EL (cell line): ENCODE data around the gene ARHGEF17.
A peak's percentile ranks its signal among the peaks of the same experiment; 100 is the strongest.
"Not testable (repeated sequence)": the region's sequence is repeated elsewhere in the genome, so short reads cannot be mapped to it uniquely, and the experiment has no call there.

Source experiments
- DNase-seq: peaks from one replicate; pipeline ENCODE4 v3.0.0-alpha.2; 2016

ARHGEF17 gene, protein sequence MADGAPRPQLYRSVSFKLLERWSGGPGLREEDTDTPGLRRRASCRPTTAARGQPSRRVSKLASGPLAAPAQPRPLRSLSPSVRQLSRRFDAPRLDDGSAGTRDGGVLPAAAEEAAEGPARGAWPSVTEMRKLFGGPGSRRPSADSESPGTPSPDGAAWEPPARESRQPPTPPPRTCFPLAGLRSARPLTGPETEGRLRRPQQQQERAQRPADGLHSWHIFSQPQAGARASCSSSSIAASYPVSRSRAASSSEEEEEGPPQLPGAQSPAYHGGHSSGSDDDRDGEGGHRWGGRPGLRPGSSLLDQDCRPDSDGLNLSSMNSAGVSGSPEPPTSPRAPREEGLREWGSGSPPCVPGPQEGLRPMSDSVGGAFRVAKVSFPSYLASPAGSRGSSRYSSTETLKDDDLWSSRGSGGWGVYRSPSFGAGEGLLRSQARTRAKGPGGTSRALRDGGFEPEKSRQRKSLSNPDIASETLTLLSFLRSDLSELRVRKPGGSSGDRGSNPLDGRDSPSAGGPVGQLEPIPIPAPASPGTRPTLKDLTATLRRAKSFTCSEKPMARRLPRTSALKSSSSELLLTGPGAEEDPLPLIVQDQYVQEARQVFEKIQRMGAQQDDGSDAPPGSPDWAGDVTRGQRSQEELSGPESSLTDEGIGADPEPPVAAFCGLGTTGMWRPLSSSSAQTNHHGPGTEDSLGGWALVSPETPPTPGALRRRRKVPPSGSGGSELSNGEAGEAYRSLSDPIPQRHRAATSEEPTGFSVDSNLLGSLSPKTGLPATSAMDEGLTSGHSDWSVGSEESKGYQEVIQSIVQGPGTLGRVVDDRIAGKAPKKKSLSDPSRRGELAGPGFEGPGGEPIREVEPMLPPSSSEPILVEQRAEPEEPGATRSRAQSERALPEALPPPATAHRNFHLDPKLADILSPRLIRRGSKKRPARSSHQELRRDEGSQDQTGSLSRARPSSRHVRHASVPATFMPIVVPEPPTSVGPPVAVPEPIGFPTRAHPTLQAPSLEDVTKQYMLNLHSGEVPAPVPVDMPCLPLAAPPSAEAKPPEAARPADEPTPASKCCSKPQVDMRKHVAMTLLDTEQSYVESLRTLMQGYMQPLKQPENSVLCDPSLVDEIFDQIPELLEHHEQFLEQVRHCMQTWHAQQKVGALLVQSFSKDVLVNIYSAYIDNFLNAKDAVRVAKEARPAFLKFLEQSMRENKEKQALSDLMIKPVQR (N-terminal part only)

GRCh38 chr11:73308003-73308960 lies at the start of gene ARHGEF17:
Gene ARHGEF17, plus strand, starts transcription at chr11:73308276. Its CDS starts 363 bp downstream, at chr11:73308639.
- peak; percentile 85 for DNase-seq

GRCh38 chr11:73259406-73260126 lies 48.5 kb upstream of the ARHGEF17 start:
- no peak for DNase-seq

GRCh38 chr11:73260127-73260457 lies 48.0 kb upstream of the ARHGEF17 start:
- no peak for DNase-seq

DNA sequence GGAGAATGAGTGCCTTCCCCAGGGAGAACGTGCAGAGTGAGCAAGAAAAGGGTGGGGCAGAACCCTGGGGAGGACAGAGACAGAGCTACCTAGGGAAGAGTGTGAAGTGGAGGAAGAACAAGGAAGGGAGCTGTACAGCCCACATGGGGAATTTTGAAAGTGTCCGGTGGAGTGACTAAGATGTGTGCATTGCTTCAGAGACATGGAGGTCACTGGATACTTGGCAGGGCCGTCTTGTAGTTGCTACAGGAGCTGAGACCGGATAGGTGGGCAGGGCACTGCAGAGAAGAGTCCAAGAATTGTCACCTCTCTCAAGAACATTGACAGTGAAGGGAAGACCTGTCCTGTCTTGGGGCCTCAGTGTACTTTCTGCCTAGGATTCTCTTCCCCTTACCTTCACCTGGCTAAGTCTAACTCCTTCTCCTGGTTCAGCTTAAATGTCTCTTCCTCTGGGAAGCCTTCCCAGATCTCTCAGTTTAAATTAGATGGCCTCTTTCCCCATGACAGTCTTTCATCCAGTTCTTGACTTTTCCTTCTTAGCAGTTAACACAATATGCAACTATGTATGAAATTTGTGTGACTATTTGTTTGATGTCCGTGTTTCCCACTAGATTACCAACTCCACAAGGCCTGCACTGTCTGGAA lies 45.1 kb upstream of the ARHGEF17 start:
- DNase-seq = peak; percentile 43

GRCh38 chr11:73263640-73264039 lies 44.4 kb upstream of the ARHGEF17 start:
- DNase-seq = no peak

DNA sequence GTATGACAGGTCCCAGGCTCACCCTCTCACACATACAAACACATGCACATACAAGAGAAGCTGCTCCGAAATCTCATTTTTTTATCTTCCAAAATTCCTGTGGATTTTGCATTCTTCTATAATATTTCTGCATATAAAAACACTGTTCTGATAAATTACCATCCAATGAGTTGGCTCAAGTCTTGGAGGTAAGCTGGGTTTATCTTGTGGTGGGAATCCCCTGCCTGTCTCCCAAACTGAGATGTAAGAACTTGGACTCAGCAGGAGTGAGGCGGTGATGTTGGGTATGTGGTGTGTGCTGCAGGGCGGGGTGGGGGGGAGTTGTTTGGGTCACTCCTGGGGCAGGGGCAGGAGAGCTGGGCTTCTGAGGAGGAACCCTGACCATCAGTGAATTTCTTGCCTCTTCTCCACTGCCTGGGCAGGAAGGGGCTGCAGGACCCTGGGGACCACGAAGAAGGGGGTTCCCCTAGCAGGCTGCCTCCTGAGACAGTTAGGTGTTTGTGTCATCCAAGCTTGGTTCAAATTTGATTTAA lies 42.7 kb upstream of the ARHGEF17 start:
- no peak for DNase-seq

GRCh38 chr11:73265853-73266645 lies 42.0 kb upstream of the ARHGEF17 start:
- no peak for DNase-seq

GRCh38 chr11:73266646-73267020 lies 41.4 kb upstream of the ARHGEF17 start:
- no peak for DNase-seq

DNA sequence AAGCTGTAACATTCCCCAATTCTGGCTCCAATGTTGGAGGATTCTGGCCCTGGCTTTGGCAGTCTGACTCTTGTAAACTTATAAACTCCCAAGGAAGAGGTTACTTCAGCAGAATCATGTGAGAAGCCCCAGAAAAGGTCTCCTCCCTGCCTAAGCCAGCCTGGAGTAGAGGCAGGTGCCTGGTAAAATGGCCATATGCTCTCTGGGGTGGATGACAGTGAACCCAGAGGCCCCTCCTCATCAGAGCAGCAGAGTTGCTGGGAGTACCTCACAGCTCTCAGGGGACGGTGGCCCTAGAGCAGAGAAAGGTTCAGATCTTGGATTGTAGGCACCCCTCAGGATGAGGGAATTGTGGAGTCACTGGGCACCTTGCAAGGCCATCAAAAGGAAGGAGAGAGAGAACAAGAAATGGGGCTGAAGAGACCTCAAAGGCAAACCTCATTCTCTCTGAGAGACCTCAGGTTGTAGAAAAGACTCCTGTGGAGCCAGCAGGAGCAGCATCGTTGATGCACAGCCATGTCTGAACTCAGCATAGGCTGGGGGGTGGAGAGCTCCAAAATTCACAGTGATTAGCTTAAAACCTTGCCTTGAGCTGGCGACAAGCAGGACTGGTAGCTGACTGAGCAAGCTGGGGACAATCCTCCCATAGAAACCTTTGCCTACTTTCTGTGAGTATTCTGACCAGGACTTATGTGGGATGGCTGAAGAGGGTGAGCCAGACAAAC lies 40.8 kb upstream of the ARHGEF17 start:
- DNase-seq = no peak

GRCh38 chr11:73267906-73268540 lies 40.1 kb upstream of the ARHGEF17 start:
- DNase-seq = no peak

- no peak for DNase-seq
These were observed 39.3 kb upstream of the ARHGEF17 start for GRCh38 chr11:73268671-73269271.

DNA sequence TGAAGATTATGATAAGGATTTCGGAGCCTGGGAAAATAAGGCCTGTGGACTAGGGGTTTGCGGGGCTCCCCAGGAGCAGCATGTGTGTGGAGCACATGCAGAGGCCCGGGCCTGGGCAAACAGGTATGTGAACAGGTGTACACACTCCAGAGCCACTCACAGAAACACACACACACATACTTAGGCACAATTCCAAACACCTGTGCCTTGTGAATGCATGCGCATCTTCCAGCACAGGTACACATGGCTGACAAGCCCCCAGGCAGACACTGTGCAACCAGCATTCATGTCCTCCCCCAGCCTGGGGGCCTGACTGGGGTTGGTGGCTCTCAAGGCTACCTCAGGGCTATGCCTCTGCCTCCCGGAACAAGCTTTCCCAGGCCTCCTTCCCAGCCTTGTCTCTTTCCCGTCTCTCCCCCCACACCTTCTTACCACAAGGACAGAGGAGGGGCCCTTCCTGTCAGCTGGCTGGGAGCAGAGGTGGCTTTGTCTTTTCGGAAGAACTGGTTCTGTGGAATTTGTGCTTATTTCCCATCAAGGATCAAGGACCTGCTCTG lies 38.5 kb upstream of the ARHGEF17 start:
- DNase-seq = no peak

DNA sequence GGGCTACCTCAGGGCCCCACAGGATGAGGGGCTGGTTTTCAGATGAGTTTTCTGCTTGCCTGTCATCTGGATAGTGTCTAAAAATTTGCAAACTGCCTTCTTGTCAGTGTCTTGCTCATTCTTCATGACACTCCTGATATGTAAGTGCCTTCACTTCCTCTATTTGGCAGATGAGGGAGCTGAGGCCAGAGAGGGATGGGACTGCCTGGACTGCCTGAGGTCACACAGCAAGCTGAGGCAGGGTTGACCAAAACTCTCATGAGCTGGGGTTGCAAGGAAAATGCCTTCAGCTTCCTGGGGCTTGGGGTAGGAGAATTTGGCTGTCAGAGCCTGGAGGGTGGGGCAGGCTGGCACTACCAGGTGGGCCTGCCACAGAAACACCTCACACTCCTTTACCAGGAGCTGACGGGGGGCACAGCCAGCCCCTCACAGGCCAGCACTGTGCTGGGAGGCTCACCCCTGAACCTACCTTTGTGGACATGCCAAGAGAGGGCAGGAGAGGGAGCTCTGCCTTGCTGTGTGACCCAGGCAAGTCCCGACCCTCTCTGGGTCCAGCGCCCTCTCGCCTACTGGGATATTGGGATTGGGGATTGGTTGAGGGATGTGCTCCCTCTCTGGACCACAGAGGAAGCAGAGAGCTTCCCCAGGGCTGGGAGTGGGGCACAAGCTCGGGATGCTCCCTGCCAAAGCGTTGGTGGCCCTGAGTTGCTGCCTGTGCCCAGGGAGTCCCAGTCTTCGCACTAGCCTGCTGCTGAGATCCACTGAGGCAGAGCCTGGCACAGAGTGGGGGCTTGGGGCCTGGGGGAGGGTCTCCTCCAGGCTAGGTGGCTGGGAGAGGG lies 37.8 kb upstream of the ARHGEF17 start:
- DNase-seq = no peak

- no peak for DNase-seq
These were observed 37.1 kb upstream of the ARHGEF17 start for GRCh38 chr11:73270855-73271477.

DNA sequence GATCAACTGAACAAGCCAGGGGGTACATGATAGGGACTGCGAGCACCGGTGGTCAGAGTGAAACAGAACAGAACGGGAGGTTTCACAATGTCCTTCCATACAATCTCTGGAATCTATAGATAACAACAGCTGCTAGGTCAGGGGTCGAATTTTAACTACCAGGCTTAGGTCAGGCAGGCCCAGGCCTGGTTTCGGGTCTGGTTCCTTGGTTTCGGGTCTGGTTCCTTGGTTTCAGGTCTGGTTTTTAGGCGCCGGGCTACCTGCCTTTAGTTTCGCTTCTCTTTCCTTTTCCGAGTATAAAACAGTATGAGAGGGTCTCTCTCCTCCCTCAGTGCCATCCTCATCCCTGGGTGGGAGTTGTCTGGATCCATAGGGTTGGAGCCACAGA lies 36.6 kb upstream of the ARHGEF17 start:
- DNase-seq = not testable (repeated sequence)

DNA sequence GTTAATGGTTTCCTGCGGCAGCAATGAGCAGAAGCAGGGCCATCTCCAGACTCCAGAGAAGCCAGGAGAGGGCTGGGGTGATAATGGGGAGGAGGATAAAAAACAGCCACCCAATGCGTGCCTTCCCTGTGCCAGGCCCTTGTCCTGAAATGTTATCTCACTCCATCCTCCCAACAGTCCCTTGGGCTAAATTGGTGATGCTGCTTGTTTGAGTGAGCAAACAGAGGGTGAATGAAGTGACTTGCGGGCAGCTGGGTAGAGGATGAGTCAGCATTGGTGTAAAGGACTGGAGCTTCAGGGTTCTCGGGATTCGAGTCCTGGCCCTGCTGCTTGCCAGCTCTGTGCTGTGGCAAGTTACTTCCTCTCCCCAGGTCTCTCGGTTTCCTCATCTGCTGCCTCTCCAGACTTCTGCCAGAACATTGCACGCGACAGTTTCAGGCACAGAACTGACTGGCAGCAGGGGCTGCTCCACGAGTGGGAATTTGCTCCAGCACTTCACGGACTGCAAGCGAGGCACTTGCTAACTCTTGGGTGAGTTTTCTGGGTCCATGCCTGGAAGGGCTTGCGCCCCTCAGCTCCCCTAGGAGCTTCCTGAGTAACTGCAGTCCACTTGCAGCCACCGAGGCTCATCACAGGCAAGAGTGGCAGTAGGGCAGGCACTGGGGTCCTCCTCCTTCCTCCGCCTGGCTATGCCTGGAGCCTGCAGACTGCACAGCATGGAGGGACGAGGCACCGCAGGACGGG lies 36.0 kb upstream of the ARHGEF17 start, which contains the start of gene P2RY6:
Gene P2RY6, plus strand, starts transcription at position 403 of the 744 bp plus-strand sequence. CDS start 24,181 bp downstream, outside the sequence.
- peak; percentile 84 for DNase-seq
